ENCODE data around the gene NKTR. TPM values are rescaled to one million over a fixed set of nuclear protein-coding genes. Genes with fewer than 3 reads are reported as not detected.
"Not testable (repeated sequence)": the region's sequence is repeated elsewhere in the genome, so short reads cannot be mapped to it uniquely, and the experiment has no call there.

NKTR gene
- total RNA-seq, 1 donor from 2014 or later = 118 TPM

GRCh38 chr3:42562047-42562907, 38.2 kb upstream of the NKTR start:
- Mint-ChIP-seq H3K27me3 (ENCODE audit: unreplicated experiment) (no peaks in the 10 kb centered on the region), H3K9me3 (ENCODE audit: unreplicated experiment) (no peaks in the 10 kb centered on the region), H3K36me3 (ENCODE audit: low read depth, unreplicated experiment) (peaks cover 39% of the 10 kb centered on the region), H3K4me3 (ENCODE audit: unreplicated experiment) (no peak overlapping the region), H3K27ac (ENCODE audit: unreplicated experiment) (no peak overlapping the region), H3K4me1 (ENCODE audit: unreplicated experiment) (peaks cover 11% of the 10 kb centered on the region)
- no peak for TF ChIP-seq CTCF (IDR thresholded peaks at IDR 0.05; ENCODE audit: unreplicated experiment)
- no peak for DNase-seq (ENCODE audit: low spot score)

GRCh38 chr3:42569593-42570142, 30.8 kb upstream of the NKTR start:
- Mint-ChIP-seq H3K27me3 (ENCODE audit: unreplicated experiment) (no peaks in the 10 kb centered on the region), H3K36me3 (ENCODE audit: low read depth, unreplicated experiment) (peaks cover 27% of the 10 kb centered on the region), H3K4me3 (ENCODE audit: unreplicated experiment) (peak overlapping the region; percentile 34), H3K9me3 (ENCODE audit: unreplicated experiment) (no peaks in the 10 kb centered on the region), H3K27ac (ENCODE audit: unreplicated experiment) (no peak overlapping the region), H3K4me1 (ENCODE audit: unreplicated experiment) (peaks cover 5% of the 10 kb centered on the region)
- TF ChIP-seq CTCF (IDR thresholded peaks at IDR 0.05; ENCODE audit: unreplicated experiment) = no peak
- no peak for DNase-seq (ENCODE audit: low spot score)

GRCh38 chr3:42572278-42572677, 28.2 kb upstream of the NKTR start:
- Mint-ChIP-seq H3K4me1 (ENCODE audit: unreplicated experiment) (peaks cover 5% of the 10 kb centered on the region), H3K4me3 (ENCODE audit: unreplicated experiment) (no peak overlapping the region), H3K36me3 (ENCODE audit: low read depth, unreplicated experiment) (peaks cover 28% of the 10 kb centered on the region), H3K27ac (ENCODE audit: unreplicated experiment) (peak overlapping the region; percentile 33), H3K9me3 (ENCODE audit: unreplicated experiment) (no peaks in the 10 kb centered on the region), H3K27me3 (ENCODE audit: unreplicated experiment) (peaks cover 2% of the 10 kb centered on the region)
- TF ChIP-seq CTCF (IDR thresholded peaks at IDR 0.05; ENCODE audit: unreplicated experiment) = peak; percentile 26
- DNase-seq (ENCODE audit: low spot score) = peak; percentile 70

- TF ChIP-seq CTCF (IDR thresholded peaks at IDR 0.05; ENCODE audit: unreplicated experiment) = no peak
- DNase-seq (ENCODE audit: low spot score) = no peak
- Mint-ChIP-seq H3K4me1 (ENCODE audit: unreplicated experiment) (peaks cover 9% of the 10 kb centered on the region), H3K27ac (ENCODE audit: unreplicated experiment) (no peak overlapping the region), H3K4me3 (ENCODE audit: unreplicated experiment) (no peak overlapping the region), H3K36me3 (ENCODE audit: low read depth, unreplicated experiment) (peaks cover 26% of the 10 kb centered on the region), H3K27me3 (ENCODE audit: unreplicated experiment) (peaks cover 2% of the 10 kb centered on the region), H3K9me3 (ENCODE audit: unreplicated experiment) (no peaks in the 10 kb centered on the region)
Measured at GRCh38 chr3:42575137-42575741, 25.2 kb upstream of the NKTR start.

- TF ChIP-seq CTCF (IDR thresholded peaks at IDR 0.05; ENCODE audit: unreplicated experiment) = no peak
- peaks cover 24% of the 10 kb centered on the region for H3K36me3 Mint-ChIP-seq (ENCODE audit: low read depth, unreplicated experiment)
- no peak overlapping the region for H3K27ac Mint-ChIP-seq (ENCODE audit: unreplicated experiment)
- no peak overlapping the region for H3K4me3 Mint-ChIP-seq (ENCODE audit: unreplicated experiment)
- H3K9me3 Mint-ChIP-seq (ENCODE audit: unreplicated experiment) = no peaks in the 10 kb centered on the region
- peaks cover 18% of the 10 kb centered on the region for H3K4me1 Mint-ChIP-seq (ENCODE audit: unreplicated experiment)
- peaks cover 2% of the 10 kb centered on the region for H3K27me3 Mint-ChIP-seq (ENCODE audit: unreplicated experiment)
- no peak for DNase-seq (ENCODE audit: low spot score)
Measured at GRCh38 chr3:42578054-42578453, 22.4 kb upstream of the NKTR start.

GRCh38 chr3:42579346-42579745, 21.1 kb upstream of the NKTR start:
- not testable (repeated sequence) for H3K27ac Mint-ChIP-seq (ENCODE audit: unreplicated experiment); H3K4me3 Mint-ChIP-seq (ENCODE audit: unreplicated experiment); DNase-seq (ENCODE audit: low spot score); H3K27me3 Mint-ChIP-seq (ENCODE audit: unreplicated experiment); H3K9me3 Mint-ChIP-seq (ENCODE audit: unreplicated experiment)
- H3K4me1 Mint-ChIP-seq (ENCODE audit: unreplicated experiment) = peaks cover 22% of the 10 kb centered on the region
- H3K36me3 Mint-ChIP-seq (ENCODE audit: low read depth, unreplicated experiment) = peaks cover 17% of the 10 kb centered on the region
